ENCODE measurements around the gene SLC6A18. TPM values are rescaled to one million over a fixed set of nuclear protein-coding genes. Genes with fewer than 3 reads are reported as not detected.
"Not testable (repeated sequence)": the region's sequence is repeated elsewhere in the genome, so short reads cannot be mapped to it uniquely, and the experiment has no call there.

Gene SLC6A18
- polyA plus RNA-seq, 1 experiment: not detected

GRCh38 chr5:1272201-1272600 is 47.0 kb downstream of the SLC6A18 start:
- ChIA-PET CTCF (no interaction called here), POLR2A (no interaction called here)
- no peaks in the 10 kb centered on the region for H3K27me3 ChIP-seq (ENCODE audit: control insufficient read depth, insufficient read depth, low read length)
- TF ChIP-seq, protein P1, sequence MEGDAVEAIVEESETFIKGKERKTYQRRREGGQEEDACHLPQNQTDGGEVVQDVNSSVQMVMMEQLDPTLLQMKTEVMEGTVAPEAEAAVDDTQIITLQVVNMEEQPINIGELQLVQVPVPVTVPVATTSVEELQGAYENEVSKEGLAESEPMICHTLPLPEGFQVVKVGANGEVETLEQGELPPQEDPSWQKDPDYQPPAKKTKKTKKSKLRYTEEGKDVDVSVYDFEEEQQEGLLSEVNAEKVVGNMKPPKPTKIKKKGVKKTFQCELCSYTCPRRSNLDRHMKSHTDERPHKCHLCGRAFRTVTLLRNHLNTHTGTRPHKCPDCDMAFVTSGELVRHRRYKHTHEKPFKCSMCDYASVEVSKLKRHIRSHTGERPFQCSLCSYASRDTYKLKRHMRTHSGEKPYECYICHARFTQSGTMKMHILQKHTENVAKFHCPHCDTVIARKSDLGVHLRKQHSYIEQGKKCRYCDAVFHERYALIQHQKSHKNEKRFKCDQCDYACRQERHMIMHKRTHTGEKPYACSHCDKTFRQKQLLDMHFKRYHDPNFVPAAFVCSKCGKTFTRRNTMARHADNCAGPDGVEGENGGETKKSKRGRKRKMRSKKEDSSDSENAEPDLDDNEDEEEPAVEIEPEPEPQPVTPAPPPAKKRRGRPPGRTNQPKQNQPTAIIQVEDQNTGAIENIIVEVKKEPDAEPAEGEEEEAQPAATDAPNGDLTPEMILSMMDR (IDR thresholded peaks at IDR 0.05; ENCODE audit: insufficient read depth, low read depth, low read length): no peak
- DNase-seq (ENCODE audit: low read depth): no peak
- H3K4me3 ChIP-seq (ENCODE audit: low read depth, low read length): no peak overlapping the region
- no peaks in the 10 kb centered on the region for H3K36me3 ChIP-seq (ENCODE audit: control insufficient read depth, insufficient read depth, low read length)

DNA sequence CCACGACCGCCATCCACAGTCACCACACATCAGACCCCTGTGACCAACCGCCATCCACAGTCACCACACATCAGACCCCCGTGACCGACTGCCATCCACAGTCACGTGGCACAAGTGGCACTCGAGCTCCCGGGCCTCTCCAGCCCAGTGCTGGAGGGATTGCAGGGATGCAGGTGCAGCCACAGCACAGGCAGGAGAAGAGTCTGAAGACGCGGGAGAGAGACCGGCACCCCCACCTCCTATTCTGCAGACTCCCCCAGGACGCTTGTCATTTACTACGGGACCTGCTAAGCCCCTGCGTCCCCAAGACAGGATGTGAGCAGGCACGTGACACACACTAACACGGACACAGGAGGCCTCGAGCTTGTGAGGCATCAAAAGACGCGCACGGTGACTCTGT is 48.6 kb downstream of the SLC6A18 start:
- Histone ChIP-seq H3K27me3 (ENCODE audit: control insufficient read depth, insufficient read depth, low read length) (no peaks in the 10 kb centered on the region), H3K4me3 (ENCODE audit: low read depth, low read length) (no peak overlapping the region), H3K36me3 (ENCODE audit: control insufficient read depth, insufficient read depth, low read length) (no peaks in the 10 kb centered on the region)
- no peak for DNase-seq (ENCODE audit: low read depth)
- POLR2A ChIA-PET: no interaction called here
- CTCF ChIA-PET: no interaction called here
- TF ChIP-seq, protein P1 (IDR thresholded peaks at IDR 0.05; ENCODE audit: insufficient read depth, low read depth, low read length): no peak

DNA sequence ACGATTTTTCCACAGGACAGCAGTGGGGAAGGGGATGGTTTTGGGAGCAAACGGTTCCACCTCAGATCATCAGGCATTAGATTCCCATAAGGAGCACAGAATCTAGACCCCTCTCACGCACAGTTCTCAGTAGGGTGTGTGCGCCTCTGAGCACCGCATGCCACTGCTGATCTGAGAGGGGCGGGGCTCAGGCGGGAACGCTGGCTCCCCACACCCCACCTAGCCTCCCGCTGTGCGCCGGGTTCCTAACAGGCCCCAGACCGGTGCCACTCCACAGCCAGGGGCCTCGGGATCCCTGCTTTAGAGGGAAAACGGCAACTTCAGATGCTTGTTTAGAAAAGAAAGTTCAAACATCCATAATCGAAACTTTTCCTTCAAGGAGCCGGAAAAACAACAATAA is 49.3 kb downstream of the SLC6A18 start:
- Histone ChIP-seq H3K4me3 (ENCODE audit: low read depth, low read length) (no peak overlapping the region), H3K27me3 (ENCODE audit: control insufficient read depth, insufficient read depth, low read length) (no peaks in the 10 kb centered on the region), H3K36me3 (ENCODE audit: control insufficient read depth, insufficient read depth, low read length) (no peaks in the 10 kb centered on the region)
- TF ChIP-seq, protein P1 (IDR thresholded peaks at IDR 0.05; ENCODE audit: insufficient read depth, low read depth, low read length): no peak
- ChIA-PET POLR2A (no interaction called here), CTCF (no interaction called here)
- no peak for DNase-seq (ENCODE audit: low read depth)

DNA sequence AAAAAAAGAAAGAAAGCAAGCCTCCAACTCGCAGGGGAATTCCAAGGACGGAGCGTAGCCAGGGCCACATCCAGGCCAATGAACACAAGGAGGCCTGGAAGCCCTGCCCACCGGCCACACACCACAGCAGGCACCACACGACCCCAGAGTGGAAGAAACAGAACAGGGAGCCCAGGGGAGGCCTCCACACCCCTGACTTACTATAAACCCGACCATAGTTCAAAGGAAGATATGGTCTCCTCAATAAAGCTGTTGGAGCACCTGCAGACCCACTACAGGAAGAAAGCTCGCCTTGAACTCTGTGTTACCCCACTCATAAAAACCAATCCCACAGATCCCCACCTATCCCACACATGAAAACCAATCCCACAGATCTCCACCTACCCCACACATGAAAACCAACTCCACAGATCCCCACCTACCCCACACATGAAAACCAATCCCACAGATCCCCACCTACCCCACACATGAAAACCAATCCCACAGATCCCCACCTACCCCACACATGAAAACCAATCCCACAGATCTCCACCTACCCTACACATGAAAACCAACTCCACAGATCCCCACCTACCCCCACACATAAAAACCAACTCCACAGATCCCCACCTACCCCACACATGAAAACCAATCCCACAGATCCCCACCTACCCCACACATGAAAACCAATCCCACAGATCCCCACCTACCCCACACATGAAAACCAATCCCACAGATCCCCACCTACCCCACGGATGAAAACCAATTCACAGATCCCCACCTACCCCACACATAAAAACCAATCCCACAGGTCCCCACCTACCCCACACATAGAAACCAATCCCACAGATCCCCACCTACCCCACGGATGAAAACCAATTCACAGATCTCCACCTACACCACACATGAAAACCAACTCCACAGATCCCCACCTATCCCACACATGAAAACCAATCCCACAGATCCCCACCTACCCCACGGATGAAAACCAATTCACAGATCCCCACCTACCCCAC is 50.5 kb downstream of the SLC6A18 start:
- H3K4me3 ChIP-seq (ENCODE audit: low read depth, low read length); H3K27me3 ChIP-seq (ENCODE audit: control insufficient read depth, insufficient read depth, low read length); H3K36me3 ChIP-seq (ENCODE audit: control insufficient read depth, insufficient read depth, low read length); DNase-seq (ENCODE audit: low read depth); CTCF ChIA-PET; POLR2A ChIA-PET: not testable (repeated sequence)

- POLR2A ChIA-PET: no interaction called here
- TF ChIP-seq, protein P1 (IDR thresholded peaks at IDR 0.05; ENCODE audit: insufficient read depth, low read depth, low read length): no peak
- CTCF ChIA-PET: interaction anchor here (0.8 kb wide), 1 partner anchor 11 kb away, joined by 3 read pairs; no protein-coding TSS in a partner anchor
These were observed 51.7 kb downstream of the SLC6A18 start for GRCh38 chr5:1276930-1277329.

More at GRCh38 chr5:1276930-1277329, 51.7 kb downstream of the SLC6A18 start:
- Histone ChIP-seq H3K27me3 (ENCODE audit: control insufficient read depth, insufficient read depth, low read length) (no peaks in the 10 kb centered on the region), H3K36me3 (ENCODE audit: control insufficient read depth, insufficient read depth, low read length) (no peaks in the 10 kb centered on the region), H3K4me3 (ENCODE audit: low read depth, low read length) (no peak overlapping the region)
- DNase-seq (ENCODE audit: low read depth): no peak
